HG03565 (cell line): Measurements from ENCODE around the gene FBXO2.

Experiments
- ATAC-seq: cut with Tn5 transposase; IDR thresholded peaks from one replicate; pipeline ENCODE4 v1.9.1; 2021; ENCODE audit warnings: mild to moderate bottlenecking, moderate library complexity; ENCODE audit not compliant: unreplicated experiment

The FBXO2 gene

GRCh38 chr1:11598461-11598860 lies 55.8 kb downstream of the FBXO2 start:
- no peak for ATAC-seq
